HepG2 (cell line): ENCODE data around the gene MYADML2. TPM values are rescaled to one million over a fixed set of nuclear protein-coding genes. Genes with fewer than 3 reads are reported as not detected.

Experiments
- ARHGAP35 ChIP-seq: sonication (generic); formaldehyde crosslinking; IDR thresholded peaks from 2 replicates; pipeline ENCODE4 v1.9.0; 2022; ENCODE audit warnings: mild to moderate bottlenecking, inconsistent platforms, moderate library complexity, missing genetic modification reagents, borderline replicate concordance
- ATF7 ChIP-seq, 2 experiments: fragments of 450-650 bp in 1 of 2; sonication (generic) in 1 of 2; formaldehyde crosslinking in 1 of 2; IDR thresholded peaks; 2 replicates each; pipeline versions ENCODE4 v1.4.0 to v1.6.1; 2016 to 2020; ENCODE audit warnings: antibody characterized with exemption in 1 of 2, mild to moderate bottlenecking in 1 of 2, missing genetic modification reagents in 1 of 2
- BATF2 ChIP-seq: sonication (generic); formaldehyde crosslinking; IDR thresholded peaks from 2 replicates; pipeline ENCODE4 v1.8.0; 2022; ENCODE audit warnings: mild to moderate bottlenecking, missing genetic modification reagents, moderate library complexity
- BRD4 ChIP-seq: sonication (generic); formaldehyde crosslinking; IDR thresholded peaks from 2 replicates; pipeline ENCODE4 v1.4.0; 2020; ENCODE audit warnings: missing genetic modification reagents
- KDM2A ChIP-seq: sonication (generic); formaldehyde crosslinking; IDR thresholded peaks from 2 replicates; pipeline ENCODE4 v1.4.0; 2020; ENCODE audit warnings: low read depth, missing genetic modification reagents, borderline replicate concordance
- MBNL3 ChIP-seq: fragments of 250-450 bp; sonication (Bioruptor Pico); conservative IDR thresholded peaks from 2 replicates; pipeline ENCODE4 v1.8.0; 2022; ENCODE audit warnings: mild to moderate bottlenecking, inconsistent platforms
- NCOR1 ChIP-seq: fragments of 200-600 bp; sonication (generic); IDR thresholded peaks from 2 replicates; pipeline ENCODE4 v1.7.0; 2017; ENCODE audit warnings: antibody characterized with exemption, low read length, borderline replicate concordance
- PHF8 ChIP-seq: sonication (generic); formaldehyde crosslinking; IDR thresholded peaks from 2 replicates; pipeline ENCODE4 v1.5.0; 2020; ENCODE audit warnings: missing genetic modification reagents
- RARA ChIP-seq: IDR thresholded peaks from 2 replicates; pipeline ENCODE4 v1.6.1; 2016; ENCODE audit warnings: missing genetic modification reagents, missing compliant biosample characterization
- SIN3A ChIP-seq: IDR thresholded peaks from 2 replicates; pipeline ENCODE4 v1.6.1; 2011; ENCODE audit warnings: low read depth, mild to moderate bottlenecking, control low read depth, low read length, borderline replicate concordance
- SMAD3 ChIP-seq: sonication (generic); formaldehyde crosslinking; IDR thresholded peaks from 2 replicates; pipeline ENCODE4 v1.4.0; 2020; ENCODE audit warnings: missing genetic modification reagents
- SOX5 ChIP-seq: IDR thresholded peaks from 2 replicates; pipeline ENCODE4 v1.6.1; 2016; ENCODE audit warnings: borderline replicate concordance
- ZBTB20 ChIP-seq: sonication (generic); formaldehyde crosslinking; IDR thresholded peaks from 2 replicates; pipeline ENCODE4 v1.8.1; 2023; ENCODE audit warnings: missing genetic modification reagents, low read depth, mild to moderate bottlenecking, borderline replicate concordance
- ZBTB7B ChIP-seq: sonication (generic); formaldehyde crosslinking; IDR thresholded peaks from 2 replicates; pipeline ENCODE4 v1.4.0; 2020; ENCODE audit warnings: missing genetic modification reagents
- ZIK1 ChIP-seq: sonication (generic); formaldehyde crosslinking; IDR thresholded peaks from 2 replicates; pipeline ENCODE4 v1.5.0; 2020; ENCODE audit warnings: mild to moderate bottlenecking, low read depth, missing genetic modification reagents, borderline replicate concordance
- ZNF512B ChIP-seq: sonication (generic); formaldehyde crosslinking; IDR thresholded peaks from 2 replicates; pipeline ENCODE4 v1.5.1; 2020; ENCODE audit warnings: missing genetic modification reagents, mild to moderate bottlenecking, borderline replicate concordance
- ZSCAN20 ChIP-seq: sonication (generic); formaldehyde crosslinking; IDR thresholded peaks from 2 replicates; pipeline ENCODE4 v1.4.0; 2020; ENCODE audit warnings: missing genetic modification reagents, mild to moderate bottlenecking, borderline replicate concordance
- ZSCAN25 ChIP-seq: sonication (generic); formaldehyde crosslinking; IDR thresholded peaks from 2 replicates; pipeline ENCODE4 v1.8.0; 2022; ENCODE audit warnings: mild to moderate bottlenecking, missing genetic modification reagents
- polyA plus RNA-seq, 8 experiments: library from polyadenylated mRNA; depleted of rRNA in 3 of 8; stranded (reverse) in 7 of 8; unstranded in 1 of 8; fragments of >200 nt; fragmentation: Illumina TruSeq in 4 of 8; extraction: Trizol in 4 of 8; gene quantifications; 2 replicates each; pipeline versions ENCODE4 v1.2.1 to v1.2.3, GENCODE V29; 2011 to 2016; ENCODE audit warnings: low read depth in 4 of 8, missing spikeins in 1 of 8, mixed read lengths in 1 of 8; ENCODE audit not compliant: insufficient read depth in 1 of 8
- total RNA-seq, 5 experiments: library from RNA; depleted of rRNA; stranded (reverse); fragments of >200 nt; fragmentation: Illumina TruSeq; extraction: Trizol; gene quantifications; 2 replicates each; pipeline ENCODE4 v1.2.3, GENCODE V29; 2016; ENCODE audit warnings: low read depth in 1 of 5
- TF ChIP-seq, protein P1 (sequence below): sonication (generic); formaldehyde crosslinking; IDR thresholded peaks from 2 replicates; pipeline ENCODE4 v1.4.0; 2020; ENCODE audit warnings: missing genetic modification reagents
- TF ChIP-seq, protein P2 (sequence below): IDR thresholded peaks from 2 replicates; pipeline ENCODE4 v1.6.1; 2018; ENCODE audit warnings: missing genetic modification reagents, mild to moderate bottlenecking, missing compliant biosample characterization
- TF ChIP-seq, protein P3 (sequence below): IDR thresholded peaks from 2 replicates; pipeline ENCODE4 v1.6.1; 2016; ENCODE audit warnings: control low read depth

MYADML2 gene
- total and polyA plus RNA-seq, 2 of the 13 experiments (the other 11 are each of a cell fraction or from before 2014, with no cell fraction given) = not detected

- TF ChIP-seq ZNF512B = no peak
- TF ChIP-seq, protein P1, sequence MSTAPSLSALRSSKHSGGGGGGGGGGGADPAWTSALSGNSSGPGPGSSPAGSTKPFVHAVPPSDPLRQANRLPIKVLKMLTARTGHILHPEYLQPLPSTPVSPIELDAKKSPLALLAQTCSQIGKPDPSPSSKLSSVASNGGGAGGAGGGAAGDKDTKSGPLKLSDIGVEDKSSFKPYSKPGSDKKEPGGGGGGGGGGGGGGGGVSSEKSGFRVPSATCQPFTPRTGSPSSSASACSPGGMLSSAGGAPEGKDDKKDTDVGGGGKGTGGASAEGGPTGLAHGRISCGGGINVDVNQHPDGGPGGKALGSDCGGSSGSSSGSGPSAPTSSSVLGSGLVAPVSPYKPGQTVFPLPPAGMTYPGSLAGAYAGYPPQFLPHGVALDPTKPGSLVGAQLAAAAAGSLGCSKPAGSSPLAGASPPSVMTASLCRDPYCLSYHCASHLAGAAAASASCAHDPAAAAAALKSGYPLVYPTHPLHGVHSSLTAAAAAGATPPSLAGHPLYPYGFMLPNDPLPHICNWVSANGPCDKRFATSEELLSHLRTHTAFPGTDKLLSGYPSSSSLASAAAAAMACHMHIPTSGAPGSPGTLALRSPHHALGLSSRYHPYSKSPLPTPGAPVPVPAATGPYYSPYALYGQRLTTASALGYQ (CRISPR knock-in tag) = no peak
- TF ChIP-seq ZBTB20 = no peak
- TF ChIP-seq, protein P2, sequence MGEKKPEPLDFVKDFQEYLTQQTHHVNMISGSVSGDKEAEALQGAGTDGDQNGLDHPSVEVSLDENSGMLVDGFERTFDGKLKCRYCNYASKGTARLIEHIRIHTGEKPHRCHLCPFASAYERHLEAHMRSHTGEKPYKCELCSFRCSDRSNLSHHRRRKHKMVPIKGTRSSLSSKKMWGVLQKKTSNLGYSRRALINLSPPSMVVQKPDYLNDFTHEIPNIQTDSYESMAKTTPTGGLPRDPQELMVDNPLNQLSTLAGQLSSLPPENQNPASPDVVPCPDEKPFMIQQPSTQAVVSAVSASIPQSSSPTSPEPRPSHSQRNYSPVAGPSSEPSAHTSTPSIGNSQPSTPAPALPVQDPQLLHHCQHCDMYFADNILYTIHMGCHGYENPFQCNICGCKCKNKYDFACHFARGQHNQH (CRISPR knock-in tag) = 0 out of 2 replicates have a peak, but pooled peaks have one; percentile 24
- no peak for TF ChIP-seq SIN3A
- no peak for TF ChIP-seq ZSCAN20 (CRISPR knock-in tag)
- TF ChIP-seq ZSCAN25 (CRISPR knock-in tag) = peak; percentile 60; the same call in 1 of the 2 replicates
- no peak for TF ChIP-seq ZIK1 (CRISPR knock-in tag)
- no peak for TF ChIP-seq MBNL3
- TF ChIP-seq NCOR1 = no peak
- TF ChIP-seq ZBTB7B = no peak
- no peak for TF ChIP-seq PHF8 (CRISPR knock-in tag)
- TF ChIP-seq SMAD3 (CRISPR knock-in tag) = 0 out of 2 replicates have a peak, but pooled peaks have one; percentile 38
- TF ChIP-seq SOX5 (CRISPR knock-in tag) = peak; percentile 14; the same call in 1 of the 2 replicates
- no peak for TF ChIP-seq ATF7 (IDR thresholded peaks at IDR 0.05)
- no peak for TF ChIP-seq ATF7 (CRISPR knock-in tag; IDR thresholded peaks at IDR 0.05)
- no peak for TF ChIP-seq ARHGAP35 (CRISPR knock-in tag)
- TF ChIP-seq KDM2A (CRISPR knock-in tag) = peak; percentile 60
- no peak for TF ChIP-seq BATF2 (CRISPR knock-in tag)
- TF ChIP-seq, protein P3, sequence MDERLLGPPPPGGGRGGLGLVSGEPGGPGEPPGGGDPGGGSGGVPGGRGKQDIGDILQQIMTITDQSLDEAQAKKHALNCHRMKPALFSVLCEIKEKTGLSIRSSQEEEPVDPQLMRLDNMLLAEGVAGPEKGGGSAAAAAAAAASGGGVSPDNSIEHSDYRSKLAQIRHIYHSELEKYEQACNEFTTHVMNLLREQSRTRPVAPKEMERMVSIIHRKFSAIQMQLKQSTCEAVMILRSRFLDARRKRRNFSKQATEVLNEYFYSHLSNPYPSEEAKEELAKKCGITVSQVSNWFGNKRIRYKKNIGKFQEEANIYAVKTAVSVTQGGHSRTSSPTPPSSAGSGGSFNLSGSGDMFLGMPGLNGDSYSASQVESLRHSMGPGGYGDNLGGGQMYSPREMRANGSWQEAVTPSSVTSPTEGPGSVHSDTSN = no peak
- TF ChIP-seq BRD4 (CRISPR knock-in tag) = no peak
- no peak for TF ChIP-seq RARA
Observed at GRCh38 chr17:81951785-81952684, 5.0 kb upstream of the MYADML2 start (continued).
